Kidney epithelial cell (primary cell): ENCODE measurements around the gene PAM. TPM values are rescaled to one million over a fixed set of nuclear protein-coding genes. Genes with fewer than 3 reads are reported as not detected.

Experiments used
- DNase-seq: peaks from one replicate; pipeline ENCODE4 v3.0.0-alpha.2; 2010; ENCODE audit warnings: low read depth
- H3K27me3 ChIP-seq: 2 replicates; pipeline ENCODE4 v1.6.0; 2011; ENCODE audit warnings: low read length; ENCODE audit not compliant: control insufficient read depth, insufficient read depth
- H3K36me3 ChIP-seq: 2 replicates; pipeline ENCODE4 v1.5.1; 2011; ENCODE audit warnings: low read length; ENCODE audit not compliant: control insufficient read depth, insufficient read depth
- H3K4me3 ChIP-seq: 2 replicates; pipeline ENCODE4 v1.5.1; 2011; ENCODE audit warnings: low read depth, mild to moderate bottlenecking, control low read depth, low read length
- CTCF ChIP-seq: IDR thresholded peaks from 2 replicates; pipeline ENCODE4 v1.5.1; 2011; ENCODE audit warnings: mild to moderate bottlenecking, moderate library complexity, low read length, control low read depth, inconsistent platforms; ENCODE audit not compliant: insufficient read depth, poor library complexity, severe bottlenecking
- total RNA-seq: library from RNA; depleted of rRNA; stranded (reverse); fragments of >200 nt; gene quantifications from 2 replicates; pipeline ENCODE4 v1.2.3, GENCODE V29; 2015

Gene PAM
- total RNA-seq, 1 donor from 2014 or later, result 95.9 TPM

GRCh38 chr5:102866237-102866600 is 111.1 kb downstream of the PAM start:
- H3K36me3 ChIP-seq, result no peaks in the 10 kb centered on the region
- DNase-seq, result no peak
- peak overlapping the region; percentile 56 for H3K4me3 ChIP-seq
- no peak for TF ChIP-seq CTCF
- no peaks in the 10 kb centered on the region for H3K27me3 ChIP-seq

- Histone ChIP-seq H3K36me3 (no peaks in the 10 kb centered on the region), H3K4me3 (no peak overlapping the region), H3K27me3 (no peaks in the 10 kb centered on the region)
- no peak for DNase-seq
- no peak for TF ChIP-seq CTCF
These were observed 113.0 kb downstream of the PAM start for GRCh38 chr5:102867992-102868662.

GRCh38 chr5:102869230-102869629 is 114.1 kb downstream of the PAM start:
- H3K4me3 ChIP-seq, result no peak overlapping the region
- no peaks in the 10 kb centered on the region for H3K36me3 ChIP-seq
- H3K27me3 ChIP-seq, result no peaks in the 10 kb centered on the region
- no peak for DNase-seq
- no peak for TF ChIP-seq CTCF

- no peaks in the 10 kb centered on the region for H3K27me3 ChIP-seq
- no peak overlapping the region for H3K4me3 ChIP-seq
- DNase-seq, result no peak
- no peak for TF ChIP-seq CTCF
- H3K36me3 ChIP-seq, result no peaks in the 10 kb centered on the region
These were observed 118.4 kb downstream of the PAM start for GRCh38 chr5:102873379-102873932.

- Histone ChIP-seq H3K36me3 (no peaks in the 10 kb centered on the region), H3K4me3 (no peak overlapping the region), H3K27me3 (no peaks in the 10 kb centered on the region)
- no peak for DNase-seq
- TF ChIP-seq CTCF, result no peak
These were observed 118.9 kb downstream of the PAM start for GRCh38 chr5:102874054-102874453.

GRCh38 chr5:102875721-102876123 is 120.6 kb downstream of the PAM start:
- Histone ChIP-seq H3K27me3 (no peaks in the 10 kb centered on the region), H3K36me3 (peaks cover 2% of the 10 kb centered on the region), H3K4me3 (no peak overlapping the region)
- no peak for TF ChIP-seq CTCF
- DNase-seq, result no peak
